Liver (tissue), 9 donors: ENCODE data around the gene DNM2. TPM values are rescaled to one million over a fixed set of nuclear protein-coding genes. Genes with fewer than 3 reads are reported as not detected.

Experiments
- DNase-seq: peaks from one replicate; pipeline ENCODE4 v3.0.0-alpha.2; 2017; ENCODE audit warnings: low spot score
- H3K27ac ChIP-seq, 2 donors: one replicate each; pipeline ENCODE4 v1.7.0; 2013; ENCODE audit warnings: inconsistent platforms in 2 of 2, low read length in 2 of 2, control low read depth in 1 of 2, low read depth in 1 of 2, mild to moderate bottlenecking in 1 of 2
- H3K27me3 ChIP-seq, 4 donors: one replicate each; pipeline versions ENCODE4 v1.6.1 to v1.7.0; 2013; ENCODE audit warnings: low read length in 3 of 4, inconsistent platforms in 1 of 4, mild to moderate bottlenecking in 1 of 4, moderate library complexity in 1 of 4; ENCODE audit not compliant: control insufficient read depth in 4 of 4, insufficient read depth in 4 of 4
- H3K36me3 ChIP-seq, 4 donors: one replicate each; pipeline versions ENCODE4 v1.6.1 to v1.7.0; 2013; ENCODE audit warnings: low read length in 3 of 4, mild to moderate bottlenecking in 3 of 4, low read depth in 1 of 4, moderate library complexity in 1 of 4; ENCODE audit not compliant: control insufficient read depth in 4 of 4, insufficient read depth in 3 of 4
- H3K4me1 ChIP-seq, 4 donors: one replicate each; pipeline versions ENCODE4 v1.6.1 to v1.7.0; 2013; ENCODE audit warnings: low read length in 3 of 4, mild to moderate bottlenecking in 3 of 4, moderate library complexity in 1 of 4; ENCODE audit not compliant: control insufficient read depth in 4 of 4, insufficient read depth in 4 of 4
- H3K4me3 ChIP-seq, 3 donors: one replicate each; pipeline versions ENCODE4 v1.6.1 to v1.7.0; 2013; ENCODE audit warnings: low read length in 3 of 3, control low read depth in 1 of 3, low read depth in 1 of 3, mild to moderate bottlenecking in 1 of 3
- H3K9ac ChIP-seq, 2 donors: one replicate each; pipeline ENCODE4 v1.7.0; 2013; ENCODE audit warnings: low read length in 2 of 2, mild to moderate bottlenecking in 2 of 2, moderate library complexity in 2 of 2, control low read depth in 1 of 2, low read depth in 1 of 2
- H3K9me3 ChIP-seq, 4 donors: one replicate each; pipeline versions ENCODE4 v1.6.1 to v1.7.0; 2013; ENCODE audit warnings: low read length in 3 of 4; ENCODE audit not compliant: control insufficient read depth in 4 of 4
- FOXA1 ChIP-seq: IDR thresholded peaks from 2 replicates; pipeline ENCODE4 v1.6.1; 2016; ENCODE audit warnings: antibody characterized with exemption
- FOXA2 ChIP-seq: IDR thresholded peaks from 2 replicates; pipeline ENCODE4 v1.6.1; 2016; ENCODE audit warnings: antibody characterized with exemption
- GABPA ChIP-seq, 2 donors: IDR thresholded peaks in 1 of 2; conservative IDR thresholded peaks in 1 of 2; 2 replicates each; pipeline ENCODE4 v1.6.1; 2016; ENCODE audit warnings: antibody characterized with exemption in 2 of 2, mild to moderate bottlenecking in 1 of 2, moderate library complexity in 1 of 2
- HNF4A ChIP-seq, 2 donors: conservative IDR thresholded peaks; 2 replicates each; pipeline ENCODE4 v1.6.1; 2016; ENCODE audit warnings: antibody characterized with exemption in 2 of 2, mild to moderate bottlenecking in 2 of 2
- HNF4G ChIP-seq: IDR thresholded peaks from 2 replicates; pipeline ENCODE4 v1.6.1; 2016; ENCODE audit warnings: antibody characterized with exemption
- JUND ChIP-seq, 2 donors: IDR thresholded peaks; 2 replicates each; pipeline ENCODE4 v1.6.1; 2016; ENCODE audit warnings: antibody characterized with exemption in 2 of 2
- MAX ChIP-seq: IDR thresholded peaks from 2 replicates; pipeline ENCODE4 v1.6.1; 2016; ENCODE audit warnings: antibody characterized with exemption
- NR2F2 ChIP-seq: IDR thresholded peaks from 2 replicates; pipeline ENCODE4 v1.6.1; 2016; ENCODE audit warnings: antibody characterized with exemption
- RAD21 ChIP-seq, 2 donors: IDR thresholded peaks; 2 replicates each; pipeline ENCODE4 v1.6.1; 2016; ENCODE audit warnings: antibody characterized with exemption in 2 of 2, mild to moderate bottlenecking in 2 of 2
- REST ChIP-seq: IDR thresholded peaks from 2 replicates; pipeline ENCODE4 v1.6.1; 2016; ENCODE audit warnings: antibody characterized with exemption, mild to moderate bottlenecking
- RXRA ChIP-seq, 2 donors: IDR thresholded peaks; 2 replicates each; pipeline ENCODE4 v1.6.1; 2017 to 2018; ENCODE audit warnings: antibody characterized with exemption in 2 of 2, mild to moderate bottlenecking in 1 of 2
- YY1 ChIP-seq: IDR thresholded peaks from 2 replicates; pipeline ENCODE4 v1.6.1; 2016; ENCODE audit warnings: antibody characterized with exemption, mild to moderate bottlenecking
- ZBTB33 ChIP-seq: IDR thresholded peaks from 2 replicates; pipeline ENCODE4 v1.6.1; 2016; ENCODE audit warnings: antibody characterized with exemption
- WGBS: extraction: QIAGEN DNeasy Blood & Tissue Kit; methylation state at CpG from one replicate; pipeline ENCODE4 v1.1.7; 2013; 5-methylcytosine and 5-hydroxymethylcytosine counted together
- polyA plus RNA-seq, 2 donors: library from polyadenylated mRNA; stranded (reverse) in 1 of 2; unstranded in 1 of 2; fragments of 200-250 nt in 1 of 2; fragments of >200 nt in 1 of 2; fragmentation: Nextera tagmentation in 1 of 2; extraction: Ambion mirVana in 1 of 2; gene quantifications; one replicate each; pipeline versions ENCODE4 v1.2.1 to v1.2.3, GENCODE V29; 2013 to 2015
- total RNA-seq, 2 donors: library from RNA; depleted of rRNA; stranded (reverse); fragments of >200 nt; gene quantifications; one replicate each; pipeline ENCODE4 v1.2.3, GENCODE V29; 2014
- TF ChIP-seq, protein P1 (sequence below): fragments of 150-350 bp; IDR thresholded peaks from 2 replicates; pipeline ENCODE4 v1.5.1; 2017; ENCODE audit warnings: improper control_type of control experiment, low read depth, low read length; ENCODE audit not compliant: missing input control
- TF ChIP-seq, protein P2 (sequence below): IDR thresholded peaks from 2 replicates; pipeline ENCODE4 v1.6.1; 2016; ENCODE audit warnings: antibody characterized with exemption
- donor health status: healthy.
- donor health status: healthy.
- donor health status: healthy.
- donor health status: healthy.
- donor health status: healthy.

DNM2 gene
- total and polyA plus RNA-seq, 4 donors: 23.1 to 95.1 (median 59.1) TPM

GRCh38 chr19:10802479-10802878, 84.6 kb downstream of the DNM2 start:
- 99% methylated on average over 5 of the region's 5 CpGs for WGBS
- H3K4me1 ChIP-seq: no peaks in the 10 kb centered on the region
- no peak overlapping the region for H3K27ac ChIP-seq
- H3K27me3 ChIP-seq: no peaks in the 10 kb centered on the region
- no peak for DNase-seq
- no peak overlapping the region for H3K9ac ChIP-seq
- peaks cover 21 to 63% (median 31%) of the 10 kb centered on the region in 4 donors for H3K36me3 ChIP-seq
- H3K9me3 ChIP-seq: no peaks in the 10 kb centered on the region
- no peak overlapping the region for H3K4me3 ChIP-seq
- TF ChIP-seq GABPA (IDR thresholded peaks at IDR 0.05 in 1 of 2, conservative IDR thresholded peaks at IDR 0.05 in 1 of 2) (no peak), YY1 (no peak), NR2F2 (no peak), FOXA1 (no peak), ZBTB33 (no peak), MAX (no peak), RAD21 (IDR thresholded peaks at IDR 0.05) (no peak), HNF4G (no peak)
- TF ChIP-seq, protein P1, sequence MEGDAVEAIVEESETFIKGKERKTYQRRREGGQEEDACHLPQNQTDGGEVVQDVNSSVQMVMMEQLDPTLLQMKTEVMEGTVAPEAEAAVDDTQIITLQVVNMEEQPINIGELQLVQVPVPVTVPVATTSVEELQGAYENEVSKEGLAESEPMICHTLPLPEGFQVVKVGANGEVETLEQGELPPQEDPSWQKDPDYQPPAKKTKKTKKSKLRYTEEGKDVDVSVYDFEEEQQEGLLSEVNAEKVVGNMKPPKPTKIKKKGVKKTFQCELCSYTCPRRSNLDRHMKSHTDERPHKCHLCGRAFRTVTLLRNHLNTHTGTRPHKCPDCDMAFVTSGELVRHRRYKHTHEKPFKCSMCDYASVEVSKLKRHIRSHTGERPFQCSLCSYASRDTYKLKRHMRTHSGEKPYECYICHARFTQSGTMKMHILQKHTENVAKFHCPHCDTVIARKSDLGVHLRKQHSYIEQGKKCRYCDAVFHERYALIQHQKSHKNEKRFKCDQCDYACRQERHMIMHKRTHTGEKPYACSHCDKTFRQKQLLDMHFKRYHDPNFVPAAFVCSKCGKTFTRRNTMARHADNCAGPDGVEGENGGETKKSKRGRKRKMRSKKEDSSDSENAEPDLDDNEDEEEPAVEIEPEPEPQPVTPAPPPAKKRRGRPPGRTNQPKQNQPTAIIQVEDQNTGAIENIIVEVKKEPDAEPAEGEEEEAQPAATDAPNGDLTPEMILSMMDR: no peak

DNA sequence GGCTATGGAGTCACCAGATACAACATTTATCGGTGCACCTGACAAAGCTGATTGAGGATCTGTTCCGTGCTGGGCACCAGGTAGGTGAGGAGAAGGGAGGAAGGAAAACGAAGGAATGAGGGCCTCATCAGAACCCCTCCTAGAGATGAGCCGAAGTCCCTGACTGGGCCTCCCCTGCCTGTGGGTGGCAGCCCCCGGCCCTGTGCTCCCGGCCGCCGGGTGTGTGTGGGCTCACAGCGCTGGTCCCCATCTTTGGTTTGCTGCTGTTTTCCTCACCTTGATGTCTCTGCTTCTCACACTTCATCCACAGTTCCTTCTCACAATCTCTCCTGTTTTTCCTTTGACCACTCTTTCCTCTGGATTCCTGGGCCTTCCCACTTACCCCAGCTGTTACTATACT, 85.4 kb downstream of the DNM2 start:
- no peak overlapping the region for H3K4me3 ChIP-seq
- peaks cover 21 to 61% (median 29%) of the 10 kb centered on the region in 4 donors for H3K36me3 ChIP-seq
- no peak overlapping the region for H3K9ac ChIP-seq
- no peak for DNase-seq
- H3K9me3 ChIP-seq: no peaks in the 10 kb centered on the region
- TF ChIP-seq FOXA1 (no peak), RXRA (IDR thresholded peaks at IDR 0.05) (no peak), YY1 (no peak), MAX (no peak), HNF4A (conservative IDR thresholded peaks at IDR 0.05) (no peak), RAD21 (IDR thresholded peaks at IDR 0.05) (no peak), FOXA2 (no peak), NR2F2 (no peak), REST (no peak), GABPA (IDR thresholded peaks at IDR 0.05 in 1 of 2, conservative IDR thresholded peaks at IDR 0.05 in 1 of 2) (no peak), JUND (IDR thresholded peaks at IDR 0.05) (no peak), ZBTB33 (no peak)
- TF ChIP-seq, protein P2, sequence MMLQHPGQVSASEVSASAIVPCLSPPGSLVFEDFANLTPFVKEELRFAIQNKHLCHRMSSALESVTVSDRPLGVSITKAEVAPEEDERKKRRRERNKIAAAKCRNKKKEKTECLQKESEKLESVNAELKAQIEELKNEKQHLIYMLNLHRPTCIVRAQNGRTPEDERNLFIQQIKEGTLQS: no peak
- no peaks in the 10 kb centered on the region for H3K4me1 ChIP-seq
- no peak overlapping the region for H3K27ac ChIP-seq
- no peaks in the 10 kb centered on the region for H3K27me3 ChIP-seq
- over 99% methylated on average over 9 of the region's 9 CpGs for WGBS
